ENCODE measurements around the gene ALX4. TPM values are rescaled to one million over a fixed set of nuclear protein-coding genes. Genes with fewer than 3 reads are reported as not detected.
A peak's percentile ranks its signal among the peaks of the same experiment; 100 is the strongest.

ALX4 gene
- 0.16 TPM for total RNA-seq
- polyA plus RNA-seq (ENCODE audit: insufficient read depth, low read depth, low replicate concordance) = 0.09 TPM
- long read RNA-seq, donor 1 = 0 reads
- long read RNA-seq, donor 2 = 0 reads
- long read RNA-seq, donor 3 = 0 reads
- long read RNA-seq, donor 4 = 0 reads
- long read RNA-seq, donor 5 = 0 reads
- long read RNA-seq, donor 6 = 0 reads
- long read RNA-seq, donor 7 = 0 reads
- long read RNA-seq, donor 8 = 0 reads
- long read RNA-seq, donor 9 = 0 reads
- long read RNA-seq, donor 10 = 0 reads

GRCh38 chr11:44309478-44310205, at the start of gene ALX4:
TSS of gene ALX4 (minus strand) at chr11:44310139. CDS start at chr11:44310062, 77 bp downstream.
- no peaks in the 10 kb centered on the region for H3K36me3 ChIP-seq (ENCODE audit: control insufficient read depth in 2 of 3, insufficient read depth in 3 of 3, low read length in 3 of 3)
- peaks cover 0 to 7% (median 0%) of the 10 kb centered on the region in 3 donors for H3K4me1 ChIP-seq (ENCODE audit: control insufficient read depth in 2 of 3, insufficient read depth in 2 of 3, low read depth in 1 of 3, low read length in 3 of 3)
- intact Hi-C loops (cut with DNase I) = no loop called here
- H3K9ac ChIP-seq (ENCODE audit: low read length in 3 of 3) = no peak within 1 kb of the TSS
- no peak within 1 kb of the TSS for H3K4me3 ChIP-seq (ENCODE audit: low read length in 3 of 3)
- DNase-seq (peak in 4 of 5 donors; percentile 51 to 76 (median 64)), FAIRE-seq (no peak)
- no peak within 1 kb of the TSS for H3K27ac ChIP-seq (ENCODE audit: low read depth in 2 of 2, low read length in 2 of 2)
- H3K9me3 ChIP-seq (ENCODE audit: control insufficient read depth in 2 of 3, insufficient read depth in 1 of 3, low read length in 3 of 3) = no peaks in the 10 kb centered on the region
- peaks cover 84% of the 10 kb centered on the region for H3K27me3 ChIP-seq (ENCODE audit: control insufficient read depth, insufficient read depth, low read length)
- TF ChIP-seq CTCF (IDR thresholded peaks at IDR 0.05; ENCODE audit: borderline replicate concordance, extremely low read depth, insufficient read depth) = no peak

- no peaks in the 10 kb centered on the region for H3K36me3 ChIP-seq (ENCODE audit: control insufficient read depth in 2 of 3, insufficient read depth in 3 of 3, low read length in 3 of 3)
- intact Hi-C loops (cut with DNase I) = no loop called here
- TF ChIP-seq CTCF (IDR thresholded peaks at IDR 0.05; ENCODE audit: borderline replicate concordance, extremely low read depth, insufficient read depth) = no peak
- no peak overlapping the region for H3K27ac ChIP-seq (ENCODE audit: low read depth in 2 of 2, low read length in 2 of 2)
- no peaks in the 10 kb centered on the region for H3K4me1 ChIP-seq (ENCODE audit: control insufficient read depth in 2 of 3, insufficient read depth in 2 of 3, low read depth in 1 of 3, low read length in 3 of 3)
- DNase-seq (no peak), FAIRE-seq (no peak)
- H3K27me3 ChIP-seq (ENCODE audit: control insufficient read depth, insufficient read depth, low read length) = no peaks in the 10 kb centered on the region
- H3K9ac ChIP-seq (ENCODE audit: low read length in 3 of 3) = no peak overlapping the region
- peaks cover 0 to 8% (median 0%) of the 10 kb centered on the region in 3 donors for H3K9me3 ChIP-seq (ENCODE audit: control insufficient read depth in 2 of 3, insufficient read depth in 1 of 3, low read length in 3 of 3)
- no peak overlapping the region for H3K4me3 ChIP-seq (ENCODE audit: low read length in 3 of 3)
These were observed 49.2 kb upstream of the ALX4 start for GRCh38 chr11:44359162-44359561.

- no peaks in the 10 kb centered on the region for H3K36me3 ChIP-seq (ENCODE audit: control insufficient read depth in 2 of 3, insufficient read depth in 3 of 3, low read length in 3 of 3)
- H3K9me3 ChIP-seq (ENCODE audit: control insufficient read depth in 2 of 3, insufficient read depth in 1 of 3, low read length in 3 of 3) = peaks cover 0 to 4% (median 0%) of the 10 kb centered on the region in 3 donors
- FAIRE-seq = no peak
- no peak overlapping the region for H3K27ac ChIP-seq (ENCODE audit: low read depth in 2 of 2, low read length in 2 of 2)
- H3K9ac ChIP-seq (ENCODE audit: low read length in 3 of 3) = no peak overlapping the region
- intact Hi-C loops (cut with DNase I) = no loop called here
- no peak for DNase-seq
- no peaks in the 10 kb centered on the region for H3K27me3 ChIP-seq (ENCODE audit: control insufficient read depth, insufficient read depth, low read length)
- TF ChIP-seq CTCF (IDR thresholded peaks at IDR 0.05; ENCODE audit: borderline replicate concordance, extremely low read depth, insufficient read depth) = no peak
- no peaks in the 10 kb centered on the region for H3K4me1 ChIP-seq (ENCODE audit: control insufficient read depth in 2 of 3, insufficient read depth in 2 of 3, low read depth in 1 of 3, low read length in 3 of 3)
- H3K4me3 ChIP-seq (ENCODE audit: low read length in 3 of 3) = no peak overlapping the region
These were observed 48.8 kb upstream of the ALX4 start for GRCh38 chr11:44358713-44359112.
